Measurements from ENCODE around the gene SBNO2.
A peak's percentile ranks its signal among the peaks of the same experiment; 100 is the strongest.

The SBNO2 gene, protein sequence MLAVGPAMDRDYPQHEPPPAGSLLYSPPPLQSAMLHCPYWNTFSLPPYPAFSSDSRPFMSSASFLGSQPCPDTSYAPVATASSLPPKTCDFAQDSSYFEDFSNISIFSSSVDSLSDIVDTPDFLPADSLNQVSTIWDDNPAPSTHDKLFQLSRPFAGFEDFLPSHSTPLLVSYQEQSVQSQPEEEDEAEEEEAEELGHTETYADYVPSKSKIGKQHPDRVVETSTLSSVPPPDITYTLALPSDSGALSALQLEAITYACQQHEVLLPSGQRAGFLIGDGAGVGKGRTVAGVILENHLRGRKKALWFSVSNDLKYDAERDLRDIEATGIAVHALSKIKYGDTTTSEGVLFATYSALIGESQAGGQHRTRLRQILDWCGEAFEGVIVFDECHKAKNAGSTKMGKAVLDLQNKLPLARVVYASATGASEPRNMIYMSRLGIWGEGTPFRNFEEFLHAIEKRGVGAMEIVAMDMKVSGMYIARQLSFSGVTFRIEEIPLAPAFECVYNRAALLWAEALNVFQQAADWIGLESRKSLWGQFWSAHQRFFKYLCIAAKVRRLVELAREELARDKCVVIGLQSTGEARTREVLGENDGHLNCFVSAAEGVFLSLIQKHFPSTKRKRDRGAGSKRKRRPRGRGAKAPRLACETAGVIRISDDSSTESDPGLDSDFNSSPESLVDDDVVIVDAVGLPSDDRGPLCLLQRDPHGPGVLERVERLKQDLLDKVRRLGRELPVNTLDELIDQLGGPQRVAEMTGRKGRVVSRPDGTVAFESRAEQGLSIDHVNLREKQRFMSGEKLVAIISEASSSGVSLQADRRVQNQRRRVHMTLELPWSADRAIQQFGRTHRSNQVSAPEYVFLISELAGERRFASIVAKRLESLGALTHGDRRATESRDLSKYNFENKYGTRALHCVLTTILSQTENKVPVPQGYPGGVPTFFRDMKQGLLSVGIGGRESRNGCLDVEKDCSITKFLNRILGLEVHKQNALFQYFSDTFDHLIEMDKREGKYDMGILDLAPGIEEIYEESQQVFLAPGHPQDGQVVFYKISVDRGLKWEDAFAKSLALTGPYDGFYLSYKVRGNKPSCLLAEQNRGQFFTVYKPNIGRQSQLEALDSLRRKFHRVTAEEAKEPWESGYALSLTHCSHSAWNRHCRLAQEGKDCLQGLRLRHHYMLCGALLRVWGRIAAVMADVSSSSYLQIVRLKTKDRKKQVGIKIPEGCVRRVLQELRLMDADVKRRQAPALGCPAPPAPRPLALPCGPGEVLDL (N-terminal part only)

DNA sequence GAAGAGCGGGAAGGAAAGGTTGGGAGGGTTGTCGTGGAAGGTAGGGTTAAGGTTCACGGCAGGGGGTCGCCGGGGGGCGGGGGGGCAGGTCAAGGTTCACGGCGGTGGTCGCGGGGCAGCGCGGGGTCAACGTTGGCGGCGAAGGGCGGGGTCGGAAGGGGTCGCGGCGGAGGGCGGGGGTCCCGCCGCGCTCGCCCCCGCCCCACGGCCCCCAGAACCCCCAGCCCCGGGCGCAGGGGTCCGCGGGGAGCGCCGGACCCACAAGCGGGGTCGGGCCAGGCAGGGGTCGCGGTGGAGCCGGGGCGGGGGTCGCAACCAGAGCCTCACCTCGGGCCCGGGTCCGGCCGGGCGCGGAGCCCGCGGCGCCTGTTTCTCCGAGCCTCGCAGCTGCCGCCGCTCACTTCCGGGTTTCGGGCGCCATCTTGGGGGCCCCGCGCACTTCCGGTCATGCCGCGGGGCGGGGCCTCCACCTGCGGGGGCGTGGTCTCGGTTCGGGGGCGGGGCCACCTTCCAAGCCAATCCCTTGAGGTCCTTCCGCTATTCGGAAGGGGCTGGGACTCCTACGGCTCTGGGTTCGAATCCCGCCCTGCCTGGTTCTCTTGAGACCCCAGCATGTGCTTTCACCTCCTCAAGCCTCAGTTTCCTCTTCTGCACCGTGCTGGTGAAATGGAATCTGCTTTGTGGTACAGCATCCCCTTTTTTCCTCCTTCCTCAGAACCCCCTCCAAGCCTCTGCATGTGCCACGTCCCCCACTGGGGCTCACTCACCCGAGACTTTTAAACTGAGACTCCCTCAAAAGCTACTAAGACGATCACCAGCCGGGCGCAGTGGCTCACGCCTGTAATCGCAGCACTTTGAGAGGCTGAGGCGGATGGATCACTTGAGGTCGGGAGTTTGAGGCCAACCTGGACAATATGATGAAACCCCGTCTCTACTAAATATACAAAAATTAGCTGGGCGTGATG, at the start of gene SBNO2:
TSS of gene SBNO2 (minus strand) at position 424 of the 965 bp plus-strand sequence. CDS start 19,992 bp downstream, outside the sequence.
- peak; percentile 91 for DNase-seq

DNA sequence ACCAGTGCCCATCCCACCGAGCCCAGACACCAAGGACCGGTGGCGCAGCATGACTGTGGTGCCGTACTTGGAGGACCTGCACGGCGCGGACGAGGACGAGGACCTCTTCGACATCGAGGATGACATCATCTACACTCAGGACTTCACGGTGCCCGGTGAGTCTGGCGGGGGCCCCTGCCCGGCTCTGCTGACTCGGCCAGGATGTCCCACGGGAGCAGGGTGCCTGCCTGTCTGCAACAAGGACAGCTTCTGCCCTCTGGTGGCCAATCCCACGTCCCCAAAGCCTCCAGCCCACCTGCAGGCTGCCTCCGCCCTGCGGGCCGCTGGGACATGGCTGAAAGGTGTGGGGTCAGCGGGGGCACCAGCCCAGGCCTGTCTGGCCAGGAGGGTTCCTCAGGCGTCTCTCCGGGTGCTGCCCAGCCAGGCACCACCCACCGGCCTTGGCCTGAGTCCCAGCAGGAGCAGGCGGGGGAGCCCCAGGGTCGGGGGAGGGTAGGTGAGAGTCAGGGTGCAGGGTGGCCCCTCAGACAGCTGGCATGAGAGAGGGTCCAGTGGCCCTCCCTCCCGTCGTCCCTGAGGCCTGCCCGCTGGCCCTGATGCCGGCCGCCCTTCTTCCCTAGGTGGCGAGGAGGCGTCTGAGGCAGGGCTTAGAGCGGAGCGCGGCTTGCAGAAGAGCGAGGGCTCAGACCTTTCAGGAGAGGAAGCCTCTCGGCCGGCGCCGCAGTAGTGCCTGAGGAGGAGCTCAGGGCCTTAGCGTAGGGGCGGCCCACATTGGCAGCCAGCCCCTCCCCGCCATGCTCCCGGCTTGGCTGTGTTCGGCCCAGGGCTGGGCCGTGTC, 49.2 kb upstream of the SBNO2 start:
- no peak for DNase-seq

DNA sequence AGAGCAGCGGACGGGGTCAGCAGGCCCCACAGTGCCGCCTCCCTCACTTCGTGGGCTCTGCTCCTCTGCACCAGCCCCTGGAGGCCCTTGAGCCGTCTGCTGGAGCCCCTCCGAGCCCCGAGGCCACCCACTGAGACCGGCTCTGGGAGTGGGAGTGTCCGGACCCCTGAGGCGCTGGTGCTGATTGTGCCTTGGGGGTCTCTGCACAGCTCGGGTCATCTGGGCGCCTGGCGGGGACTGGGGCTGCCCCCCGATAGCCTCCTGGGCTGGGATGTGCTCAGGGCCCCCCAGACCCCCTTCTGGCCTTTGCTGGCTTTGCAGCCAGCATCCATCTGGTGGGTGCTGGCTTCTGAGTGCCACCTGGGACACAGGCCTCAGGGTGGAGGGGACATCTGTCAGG, 48.3 kb upstream of the SBNO2 start:
- DNase-seq = no peak

DNA sequence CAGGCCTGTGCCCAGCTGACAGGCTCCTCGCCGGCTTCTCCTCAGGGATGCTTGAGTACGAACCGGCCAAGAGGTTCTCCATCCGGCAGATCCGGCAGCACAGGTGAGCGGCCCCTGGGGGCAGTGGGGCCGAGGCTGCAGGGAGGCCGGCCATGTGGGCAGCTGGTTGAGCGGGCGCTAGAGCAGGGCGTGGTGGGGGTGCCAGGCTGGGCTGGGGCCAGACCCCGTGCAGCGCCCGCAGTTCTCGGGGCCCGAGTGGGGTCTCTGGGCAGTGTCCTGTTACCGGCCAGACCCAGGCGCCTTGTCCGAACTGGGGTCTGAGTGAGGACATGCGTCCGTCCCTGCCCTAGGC, 47.8 kb upstream of the SBNO2 start:
- DNase-seq = no peak

DNA sequence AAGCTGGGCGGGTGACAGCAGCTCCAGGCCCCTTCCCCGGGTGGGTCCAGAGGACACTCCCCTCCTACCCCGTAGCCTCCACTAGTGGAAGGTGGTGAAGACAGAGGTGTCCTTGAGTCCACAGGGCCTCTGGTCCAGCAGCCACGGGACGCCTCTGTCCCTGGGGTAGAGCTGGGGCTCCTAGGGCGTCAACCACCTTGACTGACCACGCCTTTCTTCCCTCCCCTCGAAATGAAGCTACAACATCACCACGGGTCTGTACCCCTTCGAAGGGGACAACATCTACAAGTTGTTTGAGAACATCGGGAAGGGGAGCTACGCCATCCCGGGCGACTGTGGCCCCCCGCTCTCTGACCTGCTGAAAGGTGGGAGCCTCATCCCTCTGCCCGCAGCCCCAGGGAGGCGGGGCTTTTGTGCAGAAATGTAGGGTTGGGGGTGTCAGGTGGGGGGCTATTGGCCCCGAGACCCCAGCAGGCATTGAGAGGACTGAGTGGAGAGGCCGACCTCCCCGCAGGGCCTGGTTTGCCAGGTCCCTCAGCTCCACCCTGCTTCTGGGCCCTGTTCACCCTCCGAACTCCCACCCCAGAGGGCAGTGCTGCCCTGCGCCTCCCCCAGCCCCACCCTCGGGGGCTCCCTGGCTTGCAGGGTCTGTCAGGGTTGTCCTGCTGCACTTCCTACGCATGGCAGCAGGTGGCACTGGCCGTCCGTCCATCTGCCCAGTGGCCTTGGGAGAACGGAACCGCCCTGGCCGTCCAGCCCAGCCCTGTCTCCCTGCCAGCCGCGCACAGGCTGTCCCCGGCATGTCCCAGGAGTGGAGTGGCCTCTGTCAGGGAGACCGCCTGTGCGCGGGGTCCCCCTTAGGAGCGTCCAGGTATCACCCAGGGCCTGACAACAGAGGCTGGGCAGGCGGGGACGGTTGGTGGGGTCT, 47.2 kb upstream of the SBNO2 start:
- no peak for DNase-seq

DNA sequence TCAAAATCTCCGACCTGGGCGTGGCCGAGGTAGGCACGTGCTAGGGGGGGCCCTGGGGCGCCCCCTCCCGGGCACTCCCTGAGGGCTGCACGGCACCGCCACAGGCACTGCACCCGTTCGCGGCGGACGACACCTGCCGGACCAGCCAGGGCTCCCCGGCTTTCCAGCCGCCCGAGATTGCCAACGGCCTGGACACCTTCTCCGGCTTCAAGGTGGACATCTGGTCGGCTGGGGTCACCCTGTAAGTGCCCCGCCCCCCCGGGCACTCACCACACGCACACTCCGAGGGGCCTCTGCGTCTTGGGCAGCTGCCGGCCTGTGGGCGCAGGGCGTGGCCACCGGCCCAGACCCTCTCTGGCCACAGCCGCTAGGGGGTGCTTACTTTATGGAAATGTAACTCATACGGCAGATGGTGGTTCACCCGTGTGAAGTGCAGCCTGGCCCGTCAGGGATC, 46.4 kb upstream of the SBNO2 start:
- DNase-seq = no peak

DNA sequence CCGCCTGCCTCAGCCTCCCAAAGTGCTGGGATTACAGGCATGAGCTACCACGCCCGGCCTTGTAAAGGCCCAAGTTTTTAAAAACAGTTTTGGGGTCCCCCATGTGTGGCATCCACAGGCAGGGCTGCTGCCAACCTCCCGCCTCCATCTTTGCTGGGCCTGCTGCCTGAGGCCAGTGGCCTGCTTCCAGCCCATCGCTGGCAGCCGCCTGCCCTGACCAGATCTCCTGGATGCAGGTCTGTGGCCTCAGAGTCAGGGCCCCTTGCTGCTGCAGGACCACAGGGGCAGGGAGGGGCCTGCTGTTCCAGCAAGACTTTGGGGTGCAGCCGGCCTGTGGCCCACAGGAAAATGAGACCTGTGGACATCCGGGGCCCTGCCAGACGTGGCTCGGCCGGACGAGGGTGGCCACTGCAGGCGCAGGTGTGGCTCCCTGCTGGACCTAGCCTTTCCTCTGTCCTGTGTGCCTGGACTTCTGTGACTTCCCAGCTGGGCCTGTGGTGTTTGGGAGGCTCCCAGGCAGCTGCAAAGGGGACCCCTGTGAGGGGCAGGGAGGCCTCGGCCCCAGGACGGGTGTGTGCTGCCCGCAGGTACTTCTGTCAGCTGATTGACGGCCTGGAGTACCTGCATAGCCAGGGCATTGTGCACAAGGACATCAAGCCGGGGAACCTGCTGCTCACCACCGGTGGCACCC, 45.9 kb upstream of the SBNO2 start:
- no peak for DNase-seq

DNA sequence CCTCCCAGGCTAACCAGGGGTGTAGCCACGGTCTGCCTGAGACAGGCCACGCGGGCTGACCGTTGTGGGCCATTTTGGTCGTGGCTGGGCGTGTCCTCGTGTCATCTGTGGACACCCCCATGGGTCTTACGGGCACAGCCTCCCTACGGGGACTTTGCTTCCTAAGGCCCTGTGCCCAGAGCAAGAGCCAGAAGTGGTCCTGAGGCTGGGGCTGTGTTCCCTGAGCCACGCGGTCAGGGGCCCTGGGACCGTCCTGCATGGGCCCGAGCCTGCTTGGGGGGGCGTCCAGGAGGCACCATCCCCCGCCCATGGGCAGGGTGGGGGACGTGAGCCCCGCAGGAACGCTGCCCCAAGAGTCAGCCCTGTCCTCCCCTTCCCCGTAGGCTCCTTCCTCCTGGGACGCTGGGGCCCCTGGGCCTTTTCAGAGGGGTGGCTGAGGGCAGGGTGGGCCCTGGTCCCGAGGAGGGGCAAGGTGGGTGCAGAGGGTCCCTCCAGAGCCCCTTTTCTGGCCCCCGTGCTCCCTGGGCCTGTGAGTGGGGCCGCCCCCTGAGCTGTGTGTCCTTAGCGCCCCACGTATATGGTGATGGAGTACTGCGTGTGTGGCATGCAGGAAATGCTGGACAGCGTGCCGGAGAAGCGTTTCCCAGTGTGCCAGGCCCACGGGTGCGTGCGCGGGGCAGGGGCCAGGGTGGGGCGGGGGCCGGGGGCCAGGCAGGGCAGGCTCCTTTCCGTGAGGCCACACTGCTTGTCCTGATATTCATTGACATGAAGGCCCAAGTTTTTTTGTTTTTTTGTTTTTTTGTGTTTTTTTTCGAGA, 44.9 kb upstream of the SBNO2 start:
- DNase-seq = no peak

DNA sequence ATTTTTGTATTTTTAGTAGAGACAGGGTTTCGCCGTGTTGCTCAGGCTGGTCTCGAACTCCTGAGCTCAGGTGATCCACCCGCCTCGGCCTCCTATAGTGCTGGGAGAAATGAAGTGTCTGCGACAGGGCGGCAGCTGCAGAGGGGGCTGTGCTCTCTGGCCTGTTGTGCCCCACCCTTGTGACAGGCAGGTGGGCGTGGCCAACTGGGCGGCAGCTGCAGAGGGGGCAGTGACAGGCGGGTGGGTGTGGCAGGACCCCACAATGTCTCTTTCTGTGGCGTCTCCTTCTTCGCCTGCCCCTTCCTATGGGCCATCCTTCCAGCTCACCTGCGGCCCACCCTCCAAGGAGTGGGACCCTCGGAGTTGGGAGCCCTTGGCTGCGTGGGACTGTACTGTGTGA, 43.3 kb upstream of the SBNO2 start:
- no peak for DNase-seq

DNA sequence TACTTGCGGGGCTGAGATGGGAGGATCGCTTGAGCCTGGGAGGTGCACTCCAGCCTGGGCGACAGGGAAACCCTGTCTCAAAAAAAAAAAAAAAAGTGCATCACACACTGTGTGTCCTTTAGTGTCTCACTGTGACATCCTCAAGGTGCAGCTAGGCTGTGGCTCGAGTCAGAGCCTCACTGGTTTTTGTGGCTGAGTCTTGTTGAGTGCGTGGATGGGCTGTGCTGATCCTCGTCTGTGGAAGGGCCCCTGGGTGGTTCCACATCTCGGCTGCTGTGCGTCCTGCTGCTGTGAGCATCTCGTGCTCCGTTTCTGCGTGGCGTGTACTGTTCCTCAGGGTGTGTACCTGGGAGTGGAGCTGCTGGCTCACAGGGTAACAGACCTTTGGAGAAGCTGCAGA, 42.7 kb upstream of the SBNO2 start:
- no peak for DNase-seq

DNA sequence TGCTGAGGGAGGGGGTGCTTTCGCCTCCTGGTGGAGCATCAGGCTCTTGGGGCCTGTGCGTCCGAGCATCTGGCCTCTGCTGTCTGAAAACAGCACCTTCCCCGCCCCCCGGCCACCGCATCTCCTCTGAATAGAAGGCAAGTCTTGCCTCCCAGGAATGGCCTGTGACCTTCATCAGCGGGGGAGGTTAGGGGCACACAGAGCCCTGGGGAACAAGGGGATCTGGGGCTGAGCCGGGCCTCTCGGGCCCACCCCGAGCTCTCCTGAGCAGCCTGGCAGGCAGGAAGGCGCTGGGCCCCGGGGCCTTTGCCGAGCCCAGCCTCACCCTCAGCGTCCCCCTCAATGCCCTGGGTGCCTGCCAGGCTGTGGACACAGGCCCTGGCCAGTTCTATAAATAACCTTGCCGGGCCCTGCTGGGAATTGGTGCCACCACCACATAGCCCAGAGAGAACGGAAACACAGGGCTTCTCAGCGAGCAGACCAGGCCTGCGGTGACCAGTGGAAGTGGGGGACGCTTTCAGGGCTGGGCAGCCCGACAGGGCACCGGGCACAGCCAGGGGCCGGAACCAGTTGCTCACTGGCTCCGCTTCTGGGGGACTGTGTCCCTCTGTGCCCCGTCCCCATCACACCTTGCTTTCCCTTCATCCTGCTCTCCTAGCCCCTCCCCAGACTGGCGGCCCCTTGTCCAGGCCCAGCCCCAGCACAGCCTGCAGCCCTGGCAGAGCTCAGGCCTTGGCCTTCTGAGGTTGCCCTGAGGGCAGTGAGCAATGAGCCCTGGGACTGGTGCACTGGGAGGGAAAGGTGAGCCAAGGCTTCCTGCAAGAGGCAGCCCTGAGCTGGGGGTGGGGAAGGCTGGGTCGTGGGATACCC, 41.0 kb upstream of the SBNO2 start:
- DNase-seq = no peak

DNA sequence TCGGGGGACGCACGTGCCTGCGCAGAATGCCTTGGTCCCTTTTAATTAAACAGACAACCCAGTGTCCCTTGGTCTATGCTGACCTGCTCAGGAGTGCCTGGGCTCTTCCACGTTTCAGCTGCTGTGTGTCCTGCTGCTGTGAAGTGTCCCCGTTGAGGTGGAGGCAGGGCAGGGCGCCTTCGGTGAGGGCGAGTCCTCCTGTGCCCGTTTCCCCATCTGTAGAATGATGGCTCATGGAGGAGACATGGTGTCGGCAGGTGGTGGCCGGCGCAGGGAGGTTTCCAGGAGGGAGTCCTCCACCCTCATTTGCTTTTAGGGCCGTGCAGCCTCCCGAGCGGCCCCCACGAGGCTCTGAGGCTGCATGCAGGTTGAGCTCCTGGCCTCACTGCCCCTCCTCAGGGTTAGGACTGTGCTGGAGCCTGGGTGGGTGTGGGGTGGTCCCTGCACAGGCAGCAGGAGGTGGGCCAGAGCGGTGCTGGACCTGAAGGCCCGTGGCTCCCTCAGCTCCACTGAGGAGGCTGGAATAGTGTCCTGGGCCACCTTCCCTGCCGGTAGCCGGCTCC, 40.3 kb upstream of the SBNO2 start:
- no peak for DNase-seq

DNA sequence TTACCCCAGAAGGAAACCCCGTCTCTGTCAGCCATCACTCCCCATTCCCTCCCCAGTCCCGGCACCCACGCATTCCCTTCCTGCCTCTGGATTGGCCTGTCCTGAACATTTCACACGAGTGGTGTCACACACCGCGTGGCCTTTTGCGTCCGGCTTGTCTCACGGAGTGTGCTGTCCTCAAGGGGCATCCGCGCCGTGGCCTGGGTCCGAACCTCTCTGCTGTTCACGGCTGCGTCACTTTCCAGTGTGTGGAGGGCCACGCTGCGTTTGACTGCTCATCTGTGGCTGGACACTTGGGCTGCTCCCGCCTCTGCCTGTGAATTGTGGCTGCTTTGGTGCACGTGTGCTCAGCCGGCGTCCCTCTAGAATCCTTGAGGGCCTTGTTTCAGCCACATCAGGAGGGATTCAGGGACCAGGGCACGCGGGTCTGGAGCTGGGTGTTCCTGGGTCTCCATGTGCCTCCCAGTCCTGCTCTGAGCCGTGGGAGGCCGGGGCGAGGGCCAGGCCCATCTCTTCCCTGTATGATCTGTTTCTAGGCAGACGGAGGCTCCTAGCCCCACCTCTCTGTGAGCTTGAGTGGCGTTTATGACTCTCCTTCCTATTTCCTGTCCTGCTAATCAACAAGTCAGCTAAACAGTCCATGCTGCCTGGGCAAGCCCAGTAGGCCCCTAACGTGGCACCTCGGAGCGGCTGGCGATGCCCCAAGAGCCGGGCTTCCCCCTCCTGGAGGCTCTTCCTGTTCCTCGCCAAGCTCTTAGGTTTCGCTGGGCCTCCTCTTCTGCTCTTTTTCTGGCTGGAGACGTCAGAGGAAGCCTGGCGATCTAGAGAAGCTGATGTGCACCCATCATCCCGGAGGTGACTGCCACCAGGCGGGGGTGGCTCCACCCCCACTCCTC, 39.6 kb upstream of the SBNO2 start:
- peak; percentile 39 for DNase-seq

DNA sequence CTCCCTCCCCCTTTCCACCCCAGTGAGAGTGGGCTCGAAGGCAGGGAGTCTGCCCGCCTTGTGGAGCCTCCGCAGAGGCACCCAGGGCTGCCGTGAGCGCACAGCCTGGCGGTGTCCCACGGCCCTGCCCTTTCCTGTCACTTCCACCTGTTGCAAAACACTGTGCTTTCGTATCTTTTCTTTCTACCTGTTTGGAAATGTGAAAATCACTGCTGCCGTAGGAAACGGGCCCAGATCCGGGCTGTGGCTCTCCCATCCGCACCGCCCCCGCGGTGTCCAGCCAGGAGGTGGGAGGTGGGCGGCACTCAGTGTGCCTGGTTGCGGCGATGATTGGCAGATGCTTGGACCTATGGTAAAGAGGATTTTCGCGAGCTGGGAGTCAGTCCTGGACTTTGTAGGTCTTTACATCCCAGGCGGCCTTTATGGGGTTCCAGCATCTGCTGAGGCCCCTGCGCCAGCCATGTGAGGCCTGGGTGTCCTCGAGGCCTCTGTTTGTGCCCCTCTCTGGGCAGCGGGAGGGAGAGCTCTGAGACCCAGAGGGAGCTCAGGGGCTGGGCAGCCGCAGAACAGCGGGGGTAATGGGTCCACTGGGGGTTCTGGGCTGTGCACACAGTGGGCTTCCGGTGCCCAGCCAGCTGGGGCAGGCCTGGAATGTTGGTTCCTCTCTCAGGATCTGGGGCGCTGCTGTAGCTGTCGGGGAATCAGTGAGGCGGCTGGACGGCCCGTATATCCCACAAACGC, 37.6 kb upstream of the SBNO2 start:
- no peak for DNase-seq

DNA sequence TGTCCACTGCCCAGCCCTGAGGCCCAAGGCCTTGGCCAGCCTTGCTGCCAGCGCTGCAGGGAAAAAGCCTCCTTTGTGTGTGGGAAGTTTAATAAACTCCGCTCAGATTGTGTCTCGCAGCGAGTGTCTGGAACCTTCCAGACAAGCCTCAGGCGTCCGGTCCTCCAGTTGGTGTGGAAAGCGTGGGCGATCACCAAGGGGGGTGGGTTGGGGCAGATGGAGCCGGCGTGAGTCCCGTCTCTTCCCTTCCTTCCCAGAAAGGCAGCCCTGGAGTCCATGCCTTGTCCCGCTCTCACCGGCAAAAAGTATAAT, 36.1 kb upstream of the SBNO2 start:
- no peak for DNase-seq
